CD4-positive, alpha-beta memory T cell (primary cell): ENCODE results near the gene SLC16A10. TPM values are rescaled to one million over a fixed set of nuclear protein-coding genes. Genes with fewer than 3 reads are reported as not detected.

ENCODE experiments used
- CTCF ChIA-PET: fragments of 350-600 bp; sonication (Branson Sonifier 250); formaldehyde crosslinking; loops from one replicate; lab custom pipeline; 2021; ENCODE audit warnings: inconsistent platforms; ENCODE audit not compliant: partially characterized antibody; lab: Charles Lee
- POLR2A ChIA-PET: fragments of 350-600 bp; sonication (Branson Sonifier 250); formaldehyde crosslinking; loops from one replicate; lab custom pipeline; 2021; ENCODE audit not compliant: partially characterized antibody; lab: Charles Lee
- DNase-seq, 5 donors: peaks; one replicate each; pipeline versions ENCODE4 v3.0.0 to v3.0.0-alpha.2; 2020 to 2022; ENCODE audit warnings: mixed read lengths in 1 of 5
- H3K27ac ChIP-seq: one replicate; pipeline ENCODE4 v1.7.0; 2013; ENCODE audit warnings: low read depth, low read length
- H3K27me3 ChIP-seq: 2 replicates; pipeline ENCODE4 v1.7.0; 2013; ENCODE audit warnings: mild to moderate bottlenecking, low read length, moderate library complexity; ENCODE audit not compliant: insufficient read depth
- H3K36me3 ChIP-seq: 2 replicates; pipeline ENCODE4 v1.7.0; 2013; ENCODE audit warnings: mild to moderate bottlenecking, low read length, moderate library complexity; ENCODE audit not compliant: insufficient read depth
- H3K4me1 ChIP-seq: 2 replicates; pipeline ENCODE4 v1.7.0; 2013; ENCODE audit warnings: mild to moderate bottlenecking, low read length, moderate library complexity; ENCODE audit not compliant: insufficient read depth
- H3K4me3 ChIP-seq, 2 donors: one replicate each; pipeline ENCODE4 v1.7.0; 2013; ENCODE audit warnings: low read length in 2 of 2, mild to moderate bottlenecking in 1 of 2
- H3K9me3 ChIP-seq, 2 donors: one replicate each; pipeline ENCODE4 v1.7.0; 2013; ENCODE audit warnings: low read length in 2 of 2, control low read depth in 1 of 2; ENCODE audit not compliant: control insufficient read depth in 1 of 2
- H3K27ac Mint-ChIP-seq, 7 donors: one replicate each; pipeline ENCODE4 v1.8.0; 2020 to 2021; ENCODE audit warnings: mixed read lengths in 7 of 7, mild to moderate bottlenecking in 6 of 7, inconsistent platforms in 3 of 7, moderate library complexity in 3 of 7
- H3K27me3 Mint-ChIP-seq, 2 donors: one replicate each; pipeline ENCODE4 v1.8.0; 2020 to 2021; ENCODE audit warnings: mixed read lengths in 2 of 2
- H3K36me3 Mint-ChIP-seq, 2 donors: one replicate each; pipeline ENCODE4 v1.8.0; 2020 to 2021; ENCODE audit warnings: mixed read lengths in 2 of 2, inconsistent platforms in 1 of 2, mild to moderate bottlenecking in 1 of 2
- H3K4me1 Mint-ChIP-seq, 4 donors: one replicate each; pipeline ENCODE4 v1.8.0; 2020 to 2021; ENCODE audit warnings: mixed read lengths in 4 of 4, mild to moderate bottlenecking in 1 of 4
- H3K4me3 Mint-ChIP-seq, 8 donors: one replicate each; pipeline ENCODE4 v1.8.0; 2020 to 2021; ENCODE audit warnings: mixed read lengths in 8 of 8, mild to moderate bottlenecking in 7 of 8, moderate library complexity in 6 of 8, inconsistent platforms in 3 of 8
- H3K9me3 Mint-ChIP-seq, 8 donors: one replicate each; pipeline ENCODE4 v1.8.0; 2020 to 2021; ENCODE audit warnings: mixed read lengths in 8 of 8, mild to moderate bottlenecking in 5 of 8, inconsistent platforms in 3 of 8, moderate library complexity in 1 of 8
- intact Hi-C: fragments of 100-400 bp; cut with micrococcal nuclease; formaldehyde crosslinking; loops from one replicate; pipeline ENCODE4 v1.15.1; 2023
- polyA plus RNA-seq, 2 donors: library from polyadenylated mRNA; unstranded; fragments of 300-500 nt; fragmentation: Illumina TruSeq; gene quantifications; one replicate each; pipeline ENCODE4 v1.2.3, GENCODE V29; 2021
- total RNA-seq, 2 experiments: library from RNA; stranded (reverse); gene quantifications; one replicate each; pipeline ENCODE4 v1.2.3, GENCODE V29; 2021

The SLC16A10 gene
- total and polyA plus RNA-seq, 4 experiments from 2014 or later, result 5.6 to 11.2 (median 8.7) TPM

DNA sequence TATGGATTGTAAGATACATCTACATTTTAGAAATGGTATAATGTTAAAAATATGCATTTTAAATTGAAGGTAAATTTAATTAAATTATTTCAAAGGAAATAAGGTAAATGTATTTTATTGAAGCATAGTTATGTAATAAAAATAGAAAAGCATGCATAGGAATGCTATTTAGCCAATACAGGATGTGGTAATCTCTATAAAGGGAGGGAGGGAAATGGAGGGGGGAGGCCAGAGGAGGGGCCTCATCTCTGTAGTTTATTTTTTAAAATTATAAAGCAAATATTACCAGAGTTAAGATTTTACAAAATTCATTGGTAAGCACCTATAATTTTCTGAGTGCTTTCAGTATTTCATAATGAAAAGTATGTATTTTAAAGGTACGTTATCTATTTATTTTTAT lies 27.2 kb downstream of the SLC16A10 start:
- no peak overlapping the region for H3K4me3 Mint-ChIP-seq
- peak overlapping the region in 2 of 7 donors; percentile 85 to 93 for H3K27ac Mint-ChIP-seq
- H3K4me3 ChIP-seq, result no peak overlapping the region
- no peaks in the 10 kb centered on the region for H3K36me3 Mint-ChIP-seq
- intact Hi-C loops, result loop anchor here (1.0 to 10.0 kb wide), 2 partner anchors 26 to 60 kb away; no protein-coding TSS in a partner anchor
- H3K27me3 Mint-ChIP-seq, result peaks cover 0 to 1% of the 10 kb centered on the region in 2 donors
- H3K4me1 ChIP-seq, result peaks cover 28% of the 10 kb centered on the region
- ChIA-PET POLR2A (no interaction called here), CTCF (interaction anchor here (1.1 to 2.4 kb wide), 2 partner anchors 56 to 59 kb away, joined by 5 read pairs; no protein-coding TSS in a partner anchor)
- DNase-seq, result peak in 4 of 5 donors; percentile 22 to 28 (median 22)
- no peaks in the 10 kb centered on the region for H3K36me3 ChIP-seq
- peaks cover 14 to 29% (median 21%) of the 10 kb centered on the region in 4 donors for H3K4me1 Mint-ChIP-seq
- H3K9me3 Mint-ChIP-seq, result peaks cover 0 to 5% (median 0%) of the 10 kb centered on the region in 8 donors
- H3K9me3 ChIP-seq, result no peaks in the 10 kb centered on the region
- no peaks in the 10 kb centered on the region for H3K27me3 ChIP-seq
- H3K27ac ChIP-seq, result no peak overlapping the region

DNA sequence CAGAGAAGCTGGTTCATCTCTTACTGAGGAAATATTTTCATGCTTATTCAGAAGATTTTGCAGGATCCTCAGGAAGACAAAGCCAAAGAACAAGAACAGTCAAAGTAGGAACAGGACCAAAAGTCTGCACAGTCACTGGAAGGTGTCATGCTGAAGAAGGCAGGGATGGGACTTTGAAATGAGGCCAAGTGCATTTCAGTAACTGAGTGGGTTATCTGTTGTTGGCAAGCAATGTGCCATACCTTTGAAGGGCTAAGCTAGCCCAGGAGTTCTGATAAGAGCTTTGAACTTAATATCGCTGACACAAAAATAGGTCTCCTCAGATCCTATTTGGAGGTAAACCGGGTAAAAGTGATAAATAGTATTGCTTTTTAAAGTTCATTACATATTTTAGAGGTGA lies 31.5 kb downstream of the SLC16A10 start:
- Mint-ChIP-seq H3K36me3 (no peaks in the 10 kb centered on the region), H3K27me3 (no peaks in the 10 kb centered on the region), H3K27ac (no peak overlapping the region)

DNA sequence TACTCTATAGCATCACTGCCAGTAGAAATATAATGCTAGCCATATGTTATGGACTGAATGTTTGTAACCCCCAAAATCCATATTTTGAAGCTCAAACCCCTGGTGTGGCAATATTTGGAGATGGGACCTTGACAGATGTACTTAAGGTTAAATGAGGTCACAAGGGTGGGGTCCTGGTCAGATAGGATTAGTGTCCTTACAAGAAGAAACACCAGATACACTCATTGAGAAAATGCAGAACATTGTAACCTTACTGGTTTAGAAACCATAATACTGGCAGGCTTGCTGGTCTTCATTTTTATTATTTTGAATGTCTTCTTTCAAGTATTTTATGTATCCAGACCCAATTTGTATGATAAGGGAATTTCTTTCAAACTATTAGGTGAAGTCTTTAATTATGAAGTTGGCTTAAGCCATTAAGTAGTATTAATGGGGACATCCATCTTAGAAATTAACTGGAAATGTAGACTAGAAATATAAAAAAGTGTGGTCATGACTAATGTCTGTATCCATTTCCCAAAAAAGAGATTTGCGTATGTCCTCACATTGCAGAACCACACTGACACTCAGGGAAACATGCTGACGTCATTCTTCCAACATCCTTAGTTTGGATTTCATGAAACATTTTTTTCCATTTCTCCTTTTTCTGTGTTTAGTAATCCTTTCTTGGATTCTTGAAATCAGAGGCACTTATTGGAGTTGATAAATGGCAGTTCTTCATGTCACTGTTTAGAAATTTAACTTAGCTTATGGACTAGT lies 32.4 kb downstream of the SLC16A10 start:
- Mint-ChIP-seq H3K27ac (no peak overlapping the region), H3K9me3 (peaks cover 0 to 7% (median 0%) of the 10 kb centered on the region in 8 donors), H3K36me3 (no peaks in the 10 kb centered on the region), H3K4me1 (peaks cover 16 to 26% (median 16%) of the 10 kb centered on the region in 4 donors), H3K27me3 (no peaks in the 10 kb centered on the region), H3K4me3 (no peak overlapping the region)
- no peak for DNase-seq
- H3K36me3 ChIP-seq, result no peaks in the 10 kb centered on the region
- H3K4me1 ChIP-seq, result peaks cover 20% of the 10 kb centered on the region
- ChIA-PET POLR2A (no interaction called here), CTCF (no interaction called here)
- H3K27me3 ChIP-seq, result no peaks in the 10 kb centered on the region
- H3K27ac ChIP-seq, result no peak overlapping the region
- no peaks in the 10 kb centered on the region for H3K9me3 ChIP-seq
- intact Hi-C loops, result loop anchor here (10.0 kb wide), 1 partner anchor 55 kb away; no protein-coding TSS in a partner anchor
- no peak overlapping the region for H3K4me3 ChIP-seq

More for the DNA sequence above, 31.5 kb downstream of the SLC16A10 start:
- Mint-ChIP-seq H3K4me1 (peaks cover 21 to 31% (median 22%) of the 10 kb centered on the region in 4 donors), H3K4me3 (peak overlapping the region in 1 of 8 donors; percentile 28), H3K9me3 (peaks cover 0 to 7% (median 0%) of the 10 kb centered on the region in 8 donors)
- H3K36me3 ChIP-seq, result no peaks in the 10 kb centered on the region
- peaks cover 30% of the 10 kb centered on the region for H3K4me1 ChIP-seq
- no peaks in the 10 kb centered on the region for H3K27me3 ChIP-seq
- ChIA-PET POLR2A (no interaction called here), CTCF (no interaction called here)
- no peak for DNase-seq
- no peak overlapping the region for H3K27ac ChIP-seq
- no peak overlapping the region for H3K4me3 ChIP-seq
- intact Hi-C loops, result loop anchor here (10.0 kb wide), 1 partner anchor 56 kb away; no protein-coding TSS in a partner anchor
- no peaks in the 10 kb centered on the region for H3K9me3 ChIP-seq

DNA sequence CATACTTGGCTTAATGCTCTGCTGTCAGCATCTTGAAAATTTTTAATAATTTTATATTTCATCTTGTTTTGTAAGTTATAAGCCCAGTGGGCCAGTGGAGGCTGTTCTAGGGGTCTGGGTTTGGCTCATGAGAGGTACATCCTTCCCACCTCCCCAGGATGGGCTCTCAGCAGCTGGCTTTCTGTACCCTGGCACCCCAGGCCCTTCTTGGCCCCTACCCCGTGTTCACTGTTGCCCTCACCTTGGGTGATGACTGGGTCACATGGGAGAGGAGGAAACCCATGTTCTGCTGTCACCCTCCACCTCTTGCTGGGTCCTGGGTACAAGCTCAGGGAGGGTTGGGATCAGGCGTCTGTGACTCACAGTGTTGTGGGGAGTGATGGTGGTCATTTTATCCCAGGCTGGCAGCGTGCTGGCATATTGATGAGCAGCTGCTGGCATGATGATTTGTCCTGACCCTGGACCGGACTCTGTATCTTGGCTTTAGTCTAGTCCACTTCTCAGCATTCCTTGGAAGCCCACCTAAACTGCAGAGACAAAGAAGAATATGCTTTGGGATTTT lies 34.6 kb downstream of the SLC16A10 start:
- ChIA-PET CTCF (no interaction called here), POLR2A (no interaction called here)
- H3K4me1 Mint-ChIP-seq, result peaks cover 12 to 17% (median 14%) of the 10 kb centered on the region in 4 donors
- Histone ChIP-seq H3K9me3 (no peaks in the 10 kb centered on the region), H3K36me3 (no peaks in the 10 kb centered on the region), H3K27me3 (no peaks in the 10 kb centered on the region), H3K4me1 (peaks cover 10% of the 10 kb centered on the region), H3K4me3 (no peak overlapping the region), H3K27ac (no peak overlapping the region)
- H3K27me3 Mint-ChIP-seq, result no peaks in the 10 kb centered on the region
- peak overlapping the region in 1 of 7 donors; percentile 81 for H3K27ac Mint-ChIP-seq
- H3K9me3 Mint-ChIP-seq, result peaks cover 0 to 7% (median 0%) of the 10 kb centered on the region in 8 donors
- intact Hi-C loops, result no loop called here
- no peak overlapping the region for H3K4me3 Mint-ChIP-seq
- H3K36me3 Mint-ChIP-seq, result no peaks in the 10 kb centered on the region
- no peak for DNase-seq

DNA sequence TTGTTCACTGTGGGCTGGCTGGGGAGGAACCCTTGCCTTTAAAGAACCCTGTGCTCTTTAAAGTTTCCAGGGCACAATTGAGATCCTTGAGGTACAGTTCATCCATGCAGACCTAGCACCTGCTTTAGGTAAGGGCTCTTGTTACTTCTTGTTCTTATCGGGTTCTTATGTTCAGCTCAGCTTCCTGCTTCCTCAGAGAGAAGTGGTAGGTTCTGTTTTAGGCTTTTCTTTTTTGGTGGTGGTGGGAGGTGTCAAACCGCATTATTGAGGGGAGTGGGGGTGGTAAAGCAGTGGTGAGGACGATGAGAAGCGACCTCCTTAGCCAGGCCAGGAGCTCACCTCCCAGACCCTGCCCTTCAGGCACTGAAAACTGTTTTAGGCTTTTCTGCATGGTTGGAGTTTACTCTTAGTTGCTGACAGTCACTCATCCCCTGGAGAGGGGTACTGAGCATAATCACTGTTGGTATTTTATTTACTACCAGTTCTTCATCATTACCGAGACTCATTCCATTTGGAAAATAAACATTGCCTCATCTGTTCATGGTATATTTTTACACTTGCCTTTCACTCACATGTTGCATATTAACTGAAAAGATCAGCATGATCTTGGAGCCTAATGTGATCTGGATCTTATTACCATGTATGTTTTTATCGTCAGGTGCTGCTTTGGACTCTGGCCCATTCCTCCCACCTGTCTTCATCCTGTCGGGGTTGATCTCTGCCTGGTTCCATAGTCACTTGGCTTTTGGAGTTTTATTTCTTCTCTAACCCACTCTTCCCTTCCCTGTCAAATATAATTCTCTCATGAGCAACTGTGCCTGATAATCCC lies 35.4 kb downstream of the SLC16A10 start:
- H3K27ac ChIP-seq, result no peak overlapping the region
- DNase-seq, result no peak
- no peaks in the 10 kb centered on the region for H3K9me3 ChIP-seq
- peaks cover 12 to 17% (median 14%) of the 10 kb centered on the region in 4 donors for H3K4me1 Mint-ChIP-seq
- no peaks in the 10 kb centered on the region for H3K36me3 ChIP-seq
- intact Hi-C loops, result no loop called here
- peak overlapping the region in 6 of 7 donors; percentile 2 to 81 (median 56) for H3K27ac Mint-ChIP-seq
- POLR2A ChIA-PET, result no interaction called here
- peaks cover 0 to 7% (median 0%) of the 10 kb centered on the region in 8 donors for H3K9me3 Mint-ChIP-seq
- peak overlapping the region in 2 of 8 donors; percentile 2 to 25 for H3K4me3 Mint-ChIP-seq
- peaks cover 10% of the 10 kb centered on the region for H3K4me1 ChIP-seq
- CTCF ChIA-PET, result interaction anchor here (1.2 kb wide), 1 partner anchor 10 kb away, joined by 3 read pairs; no protein-coding TSS in a partner anchor
- H3K36me3 Mint-ChIP-seq, result no peaks in the 10 kb centered on the region
- no peak overlapping the region for H3K4me3 ChIP-seq
- H3K27me3 Mint-ChIP-seq, result peaks cover 0 to 1% of the 10 kb centered on the region in 2 donors
- no peaks in the 10 kb centered on the region for H3K27me3 ChIP-seq

DNA sequence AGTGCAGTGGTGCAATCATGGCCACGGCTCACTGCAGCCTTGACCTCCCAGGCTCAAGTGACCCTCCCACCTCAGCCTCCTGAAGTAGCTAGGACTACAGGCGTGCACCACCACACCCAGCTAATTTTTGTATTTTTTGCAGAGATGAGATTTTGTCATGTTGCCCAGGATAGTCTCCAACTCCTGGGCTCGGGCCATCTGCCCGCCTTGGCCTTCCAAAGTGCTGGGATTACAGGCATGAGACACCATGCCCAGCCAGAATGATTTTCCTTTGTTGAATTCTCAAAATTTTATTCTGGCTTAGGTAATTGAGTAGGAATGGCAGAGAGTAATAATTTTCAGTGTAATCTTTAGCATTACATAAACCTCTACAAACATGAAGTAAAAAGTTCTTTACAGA lies 37.1 kb downstream of the SLC16A10 start:
- intact Hi-C loops, result no loop called here
- Histone ChIP-seq H3K4me3 (no peak overlapping the region), H3K36me3 (no peaks in the 10 kb centered on the region), H3K27me3 (no peaks in the 10 kb centered on the region), H3K27ac (no peak overlapping the region), H3K9me3 (no peaks in the 10 kb centered on the region), H3K4me1 (peaks cover 10% of the 10 kb centered on the region)
- ChIA-PET CTCF (no interaction called here), POLR2A (no interaction called here)
- DNase-seq, result no peak
- H3K36me3 Mint-ChIP-seq, result no peaks in the 10 kb centered on the region
- no peak overlapping the region for H3K27ac Mint-ChIP-seq
- peaks cover 0 to 1% of the 10 kb centered on the region in 2 donors for H3K27me3 Mint-ChIP-seq
- no peak overlapping the region for H3K4me3 Mint-ChIP-seq
- peaks cover 0 to 3% (median 0%) of the 10 kb centered on the region in 8 donors for H3K9me3 Mint-ChIP-seq
- H3K4me1 Mint-ChIP-seq, result peaks cover 12 to 17% (median 14%) of the 10 kb centered on the region in 4 donors
